Right lung (tissue), 5 donors: ENCODE data around the gene KPNA6. TPM values are rescaled to one million over a fixed set of nuclear protein-coding genes. Genes with fewer than 3 reads are reported as not detected.

ENCODE experiments used
- DNase-seq, 2 donors: peaks; one replicate each; pipeline ENCODE4 v3.0.0-alpha.2; 2013
- polyA plus RNA-seq, 5 donors: library from polyadenylated mRNA; unstranded; fragments of 120-200 nt; gene quantifications; one replicate each; pipeline versions ENCODE4 v1.2.1 to v1.2.3, GENCODE V29; 2013; ENCODE audit warnings: inconsistent platforms in 1 of 5, low replicate concordance in 1 of 5; ENCODE audit not compliant: insufficient read length in 5 of 5, insufficient read depth in 1 of 5

KPNA6 gene
- polyA plus RNA-seq, 5 donors: 28.0 to 39.1 (median 35.5) TPM

GRCh38 chr1:32208891-32209328 lies 101.1 kb downstream of the KPNA6 start, which contains the start of gene DCDC2B:
TSS of gene DCDC2B (plus strand) at chr1:32209089. CDS start at chr1:32209094, 5 bp downstream.
- peak in 1 of 2 donors; percentile 38 for DNase-seq

- no peak for DNase-seq
These were observed 108.0 kb downstream of the KPNA6 start for GRCh38 chr1:32215629-32216480.

- DNase-seq: no peak
These were observed 108.7 kb downstream of the KPNA6 start for GRCh38 chr1:32216566-32216965.

GRCh38 chr1:32219022-32219421 lies 111.2 kb downstream of the KPNA6 start:
- no peak for DNase-seq

- DNase-seq: no peak
These were observed 113.1 kb downstream of the KPNA6 start for GRCh38 chr1:32220746-32221580.

GRCh38 chr1:32221581-32221979 lies 113.7 kb downstream of the KPNA6 start:
- no peak for DNase-seq

GRCh38 chr1:32221980-32222755 lies 114.3 kb downstream of the KPNA6 start, which contains the start of the genes EIF3I and TMEM234:
TSS of gene EIF3I (plus strand) at chr1:32222407. CDS start at chr1:32222442, 35 bp downstream.
TSS of gene TMEM234 (minus strand) at chr1:32222353. CDS start at chr1:32222322, 31 bp downstream.
- peak; percentile 88 to 92 for DNase-seq

GRCh38 chr1:32223683-32224082 lies 115.8 kb downstream of the KPNA6 start:
- DNase-seq: no peak

GRCh38 chr1:32224285-32224684 lies 116.4 kb downstream of the KPNA6 start:
- no peak for DNase-seq

Other genes starting within 250 kb of the KPNA6 start
- 100 to 1,000 TPM; 176 to 268 (median 222) TPM for gene PTP4A2, start 169.7 kb upstream of the KPNA6 start, polyA plus RNA-seq
- gene KHDRBS1, start 94.2 kb upstream of the KPNA6 start, polyA plus RNA-seq: 100 to 1,000 TPM; 193 to 247 (median 218) TPM
- 10 to 100 TPM; 21.1 to 27.2 (median 24.6) TPM for gene TMEM39B, start 35.1 kb upstream of the KPNA6 start, polyA plus RNA-seq
- gene TXLNA, start 71.6 kb downstream of the KPNA6 start, polyA plus RNA-seq: 10 to 100 TPM; 35.6 to 49.1 (median 42.6) TPM
- gene CCDC28B, start 92.5 kb downstream of the KPNA6 start, polyA plus RNA-seq: 10 to 100 TPM; 22.0 to 34.4 (median 25.1) TPM
- 1 to 10 TPM; 7.2 to 8.7 (median 7.8) TPM for gene IQCC, start 97.6 kb downstream of the KPNA6 start, polyA plus RNA-seq
- gene DCDC2B, start 101.0 kb downstream of the KPNA6 start, polyA plus RNA-seq: 1 to 10 TPM; 1.6 to 3.4 (median 2.7) TPM
- gene TMEM234, start 114.3 kb downstream of the KPNA6 start, polyA plus RNA-seq: 10 to 100 TPM; 19.2 to 24.1 (median 23.0) TPM
- 100 to 1,000 TPM; 164 to 195 (median 171) TPM for gene EIF3I, start 114.4 kb downstream of the KPNA6 start, polyA plus RNA-seq
- gene FAM167B, start 139.2 kb downstream of the KPNA6 start, polyA plus RNA-seq: 1 to 10 TPM; 4.1 to 7.2 (median 4.4) TPM
- 1 to 10 TPM in 4 of 5 donors, under 1 TPM in 1; 0.68 to 2.0 (median 1.6) TPM for gene LCK, start 143.2 kb downstream of the KPNA6 start, polyA plus RNA-seq
- gene HDAC1, start 184.0 kb downstream of the KPNA6 start, polyA plus RNA-seq: 100 to 1,000 TPM; 154 to 182 (median 168) TPM
- 100 to 1,000 TPM; 354 to 502 (median 411) TPM for gene MARCKSL1, start 228.2 kb downstream of the KPNA6 start, polyA plus RNA-seq